ENCODE measurements around the gene ARF3. TPM values are rescaled to one million over a fixed set of nuclear protein-coding genes. Genes with fewer than 3 reads are reported as not detected.

ARF3 gene
- total RNA-seq, 1 experiment from 2014 or later = 224 TPM

GRCh38 chr12:48936379-48936979, 20.8 kb downstream of the ARF3 start:
- TSS peak; percentile 45 for BruUV-seq (replicated peaks)
- H3K27ac ChIP-seq (ENCODE audit: low read length) = no peak overlapping the region
- intact Hi-C loops (cut with micrococcal nuclease; ENCODE audit: unreplicated experiment) = loop anchor here (1.0 kb wide), 1 partner anchor 83 kb away; no protein-coding TSS in a partner anchor
- TF ChIP-seq CTCF (IDR thresholded peaks at IDR 0.05) (peak; percentile 95), TCF7L2 (IDR thresholded peaks at IDR 0.05; ENCODE audit: low read depth, low read length) (no peak), SIN3A (IDR thresholded peaks at IDR 0.05; ENCODE audit: borderline replicate concordance, insufficient read depth, low read depth, low read length) (no peak), POLR2AphosphoS5 (IDR thresholded peaks at IDR 0.05; ENCODE audit: low read depth, low read length) (no peak), REST (IDR thresholded peaks at IDR 0.05; ENCODE audit: insufficient read depth in 1 of 2, low read depth in 2 of 2, low read length in 1 of 2) (no peak)
- ATAC-seq = peak; percentile 66; the same call in 1 of the 2 replicates
- no peak for DNase-seq (ENCODE audit: low read depth, low spot score)
- H3K27me3 ChIP-seq (ENCODE audit: control insufficient read depth, insufficient read depth, low read length) = no peaks in the 10 kb centered on the region
- ChIA-PET CTCF (interaction anchor here (0.7 to 0.8 kb wide), 3 partner anchors 8 to 84 kb away, joined by 3 read pairs; no protein-coding TSS in a partner anchor), POLR2A (no interaction called here)
- in situ Hi-C loops (cut with HindIII; ENCODE audit: low pct_unique_long_range_greater_than_20kb, low sequenced_read_pairs) = no loop called here
- H3K9me3 ChIP-seq (ENCODE audit: control insufficient read depth, insufficient read depth, low read depth, low read length) = no peaks in the 10 kb centered on the region
- H3K36me3 ChIP-seq (ENCODE audit: control insufficient read depth, insufficient read depth, low read length) = peaks cover 12% of the 10 kb centered on the region
- H3K4me3 ChIP-seq (ENCODE audit: low read depth in 2 of 2, low read length in 2 of 2) = no peak overlapping the region
- no peaks in the 10 kb centered on the region for H3K4me1 ChIP-seq (ENCODE audit: control insufficient read depth, insufficient read depth, low read length)

- H3K27ac ChIP-seq (ENCODE audit: low read length) = no peak overlapping the region
- no peak overlapping the region for H3K4me3 ChIP-seq (ENCODE audit: low read depth in 2 of 2, low read length in 2 of 2)
- H3K36me3 ChIP-seq (ENCODE audit: control insufficient read depth, insufficient read depth, low read length) = peaks cover 20% of the 10 kb centered on the region
- no peaks in the 10 kb centered on the region for H3K4me1 ChIP-seq (ENCODE audit: control insufficient read depth, insufficient read depth, low read length)
- no peak for DNase-seq (ENCODE audit: low read depth, low spot score)
- no TSS peak for BruUV-seq (replicated peaks)
- peak; percentile 52; the same call in 1 of the 2 replicates for TF ChIP-seq CTCF (IDR thresholded peaks at IDR 0.05)
- no peak for TF ChIP-seq SIN3A (IDR thresholded peaks at IDR 0.05; ENCODE audit: borderline replicate concordance, insufficient read depth, low read depth, low read length)
- no peak for TF ChIP-seq TCF7L2 (IDR thresholded peaks at IDR 0.05; ENCODE audit: low read depth, low read length)
- POLR2A ChIA-PET = no interaction called here
- in situ Hi-C loops (cut with HindIII; ENCODE audit: low pct_unique_long_range_greater_than_20kb, low sequenced_read_pairs) (no loop called here), intact Hi-C loops (cut with micrococcal nuclease; ENCODE audit: unreplicated experiment) (no loop called here)
- no peaks in the 10 kb centered on the region for H3K27me3 ChIP-seq (ENCODE audit: control insufficient read depth, insufficient read depth, low read length)
- H3K9me3 ChIP-seq (ENCODE audit: control insufficient read depth, insufficient read depth, low read depth, low read length) = no peaks in the 10 kb centered on the region
- no peak for ATAC-seq
- CTCF ChIA-PET = interaction anchor here (0.6 kb wide), 1 partner anchor 54 kb away, joined by 3 read pairs; no protein-coding TSS in a partner anchor
These were observed 23.0 kb downstream of the ARF3 start for GRCh38 chr12:48934312-48934706.

Measured in Panc1 (cell line).